Endodermal cell (in vitro differentiated cells): ENCODE measurements around the gene MTUS2. TPM values are rescaled to one million over a fixed set of nuclear protein-coding genes. Genes with fewer than 3 reads are reported as not detected.

Source experiments
- DNase-seq: peaks from one replicate; pipeline ENCODE4 v3.0.0-alpha.2; 2017
- H3K27ac ChIP-seq: 2 replicates; pipeline ENCODE4 v1.5.1; 2013; ENCODE audit warnings: mild to moderate bottlenecking, low read depth, low read length, moderate library complexity
- H3K27me3 ChIP-seq: 2 replicates; pipeline ENCODE4 v1.6.1; 2013; ENCODE audit warnings: mild to moderate bottlenecking, low read length, moderate library complexity; ENCODE audit not compliant: insufficient read depth, control insufficient read depth, poor library complexity, severe bottlenecking
- H3K36me3 ChIP-seq: 2 replicates; pipeline ENCODE4 v1.7.0; 2013; ENCODE audit warnings: mild to moderate bottlenecking, low read length, moderate library complexity; ENCODE audit not compliant: control insufficient read depth, insufficient read depth
- H3K4me1 ChIP-seq: one replicate; pipeline ENCODE4 v1.7.0; 2013; ENCODE audit warnings: low read length; ENCODE audit not compliant: control insufficient read depth, insufficient read depth
- H3K4me3 ChIP-seq: 2 replicates; pipeline ENCODE4 v1.5.1; 2013; ENCODE audit warnings: mild to moderate bottlenecking, low read length, moderate library complexity
- H3K9ac ChIP-seq: 2 replicates; pipeline ENCODE4 v1.6.1; 2013; ENCODE audit warnings: mild to moderate bottlenecking, low read length, moderate library complexity; ENCODE audit not compliant: poor library complexity, severe bottlenecking; ENCODE audit errors: extremely low read depth
- H3K9me3 ChIP-seq: 2 replicates; pipeline ENCODE4 v1.6.1; 2013; ENCODE audit warnings: mild to moderate bottlenecking, low read length, moderate library complexity; ENCODE audit not compliant: control insufficient read depth
- H3K27ac Mint-ChIP-seq: 2 replicates; pipeline ENCODE4 v1.8.0; 2020; ENCODE audit warnings: mixed read lengths
- H3K27me3 Mint-ChIP-seq: 2 replicates; pipeline ENCODE4 v1.8.0; 2021; ENCODE audit warnings: mild to moderate bottlenecking, mixed read lengths; ENCODE audit not compliant: insufficient read depth
- H3K36me3 Mint-ChIP-seq: 2 replicates; pipeline ENCODE4 v1.8.0; 2020; ENCODE audit warnings: low read depth, mixed read lengths
- H3K4me1 Mint-ChIP-seq: 2 replicates; pipeline ENCODE4 v1.8.0; 2020; ENCODE audit warnings: mixed read lengths
- H3K4me3 Mint-ChIP-seq: 2 replicates; pipeline ENCODE4 v1.8.0; 2020; ENCODE audit warnings: mild to moderate bottlenecking, moderate library complexity, mixed read lengths
- H3K9me3 Mint-ChIP-seq: 2 replicates; pipeline ENCODE4 v1.8.0; 2020; ENCODE audit warnings: mild to moderate bottlenecking, mixed read lengths
- CTCF ChIP-seq: fragments of 200-600 bp; sonication (generic); conservative IDR thresholded peaks from 2 replicates; pipeline ENCODE4 v1.5.0; 2021; ENCODE audit warnings: antibody characterized with exemption, mild to moderate bottlenecking
- whole genome bisulfite sequencing, 2 experiments: methylation state at CpG; one replicate each; pipeline versions ENCODE4 v1.1.5 to v1.1.7; 2013; ENCODE audit warnings: missing lambda C conversion rate in 2 of 2, mixed read lengths in 1 of 2; ENCODE audit not compliant: insufficient coverage in 1 of 2, insufficient read length in 1 of 2; 5-methylcytosine and 5-hydroxymethylcytosine counted together
- total RNA-seq, 2 donors: library from RNA; stranded (reverse); fragmentation: NEBNext Ultra II Directional in 1 of 2; extraction: Animal tissue kit (Norgen Biotek cat#: 25700) in 1 of 2; gene quantifications; 2 replicates in 1 of 2; 3 replicates in 1 of 2; pipeline ENCODE4 v1.2.1, GENCODE V29; 2021

The MTUS2 gene
- total RNA-seq, 2 donors from 2014 or later: 1.2 to 1.3 TPM

GRCh38 chr13:29021717-29022116 is 201.6 kb downstream of the MTUS2 start:
- H3K27ac ChIP-seq: no peak overlapping the region
- H3K9me3 ChIP-seq: peaks cover 43% of the 10 kb centered on the region
- WGBS, 2 experiments: 84 to 92% methylated on average over 5 of the region's 5 CpGs
- no peaks in the 10 kb centered on the region for H3K27me3 ChIP-seq
- Mint-ChIP-seq H3K9me3 (no peaks in the 10 kb centered on the region), H3K36me3 (no peaks in the 10 kb centered on the region), H3K27me3 (peaks cover 4% of the 10 kb centered on the region), H3K4me1 (peaks cover 16% of the 10 kb centered on the region), H3K27ac (no peak overlapping the region), H3K4me3 (no peak overlapping the region)
- no peak for DNase-seq
- no peaks in the 10 kb centered on the region for H3K4me1 ChIP-seq
- TF ChIP-seq CTCF: no peak
- H3K9ac ChIP-seq: no peak overlapping the region
- no peak overlapping the region for H3K4me3 ChIP-seq
- H3K36me3 ChIP-seq: no peaks in the 10 kb centered on the region

GRCh38 chr13:29022410-29022809 is 202.3 kb downstream of the MTUS2 start:
- Histone ChIP-seq H3K9ac (no peak overlapping the region), H3K36me3 (no peaks in the 10 kb centered on the region), H3K9me3 (peaks cover 40% of the 10 kb centered on the region), H3K4me1 (no peaks in the 10 kb centered on the region), H3K4me3 (no peak overlapping the region), H3K27me3 (no peaks in the 10 kb centered on the region), H3K27ac (no peak overlapping the region)
- no peak for DNase-seq
- H3K4me1 Mint-ChIP-seq: peaks cover 16% of the 10 kb centered on the region
- no peak for TF ChIP-seq CTCF
- H3K4me3 Mint-ChIP-seq: no peak overlapping the region
- no peaks in the 10 kb centered on the region for H3K9me3 Mint-ChIP-seq
- peaks cover 4% of the 10 kb centered on the region for H3K27me3 Mint-ChIP-seq
- no peak overlapping the region for H3K27ac Mint-ChIP-seq
- 73 to 79% methylated on average over 3 to 4 of the region's 4 CpGs for WGBS, 2 experiments
- H3K36me3 Mint-ChIP-seq: no peaks in the 10 kb centered on the region

DNA sequence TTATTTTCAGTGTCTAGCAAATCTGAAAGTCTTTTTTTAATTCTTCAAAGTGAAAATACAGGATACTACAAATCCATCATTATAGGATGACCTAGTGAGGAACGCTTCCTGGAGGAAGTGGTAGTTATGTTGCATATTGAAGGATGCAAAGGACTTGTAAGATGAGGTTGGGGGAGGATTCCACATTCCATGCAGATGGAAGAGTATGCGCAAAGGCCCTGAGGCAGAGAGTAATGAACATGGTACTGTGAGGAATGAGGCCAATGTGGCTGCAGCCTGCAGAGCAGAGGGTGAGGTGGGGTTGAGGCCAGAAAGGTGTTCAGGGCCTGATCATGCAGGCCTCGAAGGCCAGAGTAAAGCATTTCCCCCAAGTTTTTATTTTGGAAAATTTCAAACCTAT is 202.8 kb downstream of the MTUS2 start:
- H3K36me3 ChIP-seq: no peaks in the 10 kb centered on the region
- no peak overlapping the region for H3K27ac ChIP-seq
- Mint-ChIP-seq H3K27me3 (peaks cover 4% of the 10 kb centered on the region), H3K9me3 (no peaks in the 10 kb centered on the region), H3K27ac (no peak overlapping the region), H3K4me1 (peaks cover 16% of the 10 kb centered on the region), H3K4me3 (no peak overlapping the region), H3K36me3 (no peaks in the 10 kb centered on the region)
- H3K4me3 ChIP-seq: no peak overlapping the region
- H3K9me3 ChIP-seq: peaks cover 43% of the 10 kb centered on the region
- no peak overlapping the region for H3K9ac ChIP-seq
- TF ChIP-seq CTCF: no peak
- WGBS, 2 experiments: 76% methylated on average over 2 to 3 of the region's 3 CpGs
- DNase-seq: no peak
- H3K27me3 ChIP-seq: no peaks in the 10 kb centered on the region
- no peaks in the 10 kb centered on the region for H3K4me1 ChIP-seq
